HG03097 (cell line): ENCODE measurements around the gene DHX58.
A peak's percentile ranks its signal among the peaks of the same experiment; 100 is the strongest.
"Not testable (repeated sequence)": the region's sequence is repeated elsewhere in the genome, so short reads cannot be mapped to it uniquely, and the experiment has no call there.

Source experiments
- ATAC-seq: cut with Tn5 transposase; IDR thresholded peaks from one replicate; pipeline ENCODE4 v1.9.1; 2021; ENCODE audit not compliant: unreplicated experiment, low FRiP score

The DHX58 gene

DNA sequence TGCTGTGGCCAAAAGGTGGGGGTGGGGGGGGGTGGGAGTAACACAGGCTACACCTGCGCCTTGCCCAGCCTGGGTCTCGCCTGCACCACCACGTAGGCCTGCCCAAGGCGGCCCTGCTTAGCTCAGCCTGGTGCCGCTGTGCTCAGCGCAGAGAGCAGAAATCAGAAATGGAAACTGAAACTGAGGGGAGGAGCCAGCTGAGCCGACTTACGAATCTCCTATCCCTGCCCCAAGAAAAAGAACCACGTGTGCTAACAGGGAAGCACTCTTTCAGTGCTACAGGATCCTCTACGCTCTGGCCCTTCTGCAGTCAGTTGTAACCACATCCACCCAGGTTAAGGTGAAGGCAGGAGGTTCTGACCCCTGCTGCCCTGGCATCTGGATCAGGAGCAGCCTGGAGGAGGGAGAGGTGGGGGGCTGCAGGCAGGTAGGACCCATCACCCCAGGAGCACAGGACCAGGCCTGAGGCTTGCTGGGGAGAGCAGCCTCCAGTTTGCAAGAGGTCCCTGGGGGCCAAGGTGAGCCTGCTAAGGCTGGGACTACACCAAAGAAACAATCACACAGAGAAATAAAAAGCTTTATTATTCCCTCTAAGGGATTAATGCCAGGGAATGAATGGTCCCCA lies at the start of gene DHX58:
TSS of gene DHX58 (minus strand) at position 163 of the 625 bp plus-strand sequence. CDS start 822 bp downstream, outside the sequence.
- peak; percentile 47 for ATAC-seq

DNA sequence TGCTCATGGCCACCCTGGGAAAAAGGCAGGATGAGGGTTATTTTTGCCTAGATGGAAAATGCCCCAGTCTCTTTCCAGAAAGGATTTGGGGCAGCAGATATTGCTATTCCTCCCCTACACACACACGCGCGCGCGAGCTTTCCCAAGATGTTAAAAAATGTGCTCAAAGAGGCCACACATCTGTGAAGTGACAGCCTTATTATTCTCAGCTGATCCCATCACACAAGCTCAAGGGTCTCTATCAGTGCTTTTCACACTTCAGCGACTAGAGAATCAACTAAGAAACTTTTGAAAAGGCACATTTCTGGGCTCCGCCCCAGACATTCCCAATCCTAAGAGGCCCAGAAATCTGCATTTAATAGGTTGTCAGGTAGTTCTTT lies 48.0 kb upstream of the DHX58 start:
- ATAC-seq, result no peak

DNA sequence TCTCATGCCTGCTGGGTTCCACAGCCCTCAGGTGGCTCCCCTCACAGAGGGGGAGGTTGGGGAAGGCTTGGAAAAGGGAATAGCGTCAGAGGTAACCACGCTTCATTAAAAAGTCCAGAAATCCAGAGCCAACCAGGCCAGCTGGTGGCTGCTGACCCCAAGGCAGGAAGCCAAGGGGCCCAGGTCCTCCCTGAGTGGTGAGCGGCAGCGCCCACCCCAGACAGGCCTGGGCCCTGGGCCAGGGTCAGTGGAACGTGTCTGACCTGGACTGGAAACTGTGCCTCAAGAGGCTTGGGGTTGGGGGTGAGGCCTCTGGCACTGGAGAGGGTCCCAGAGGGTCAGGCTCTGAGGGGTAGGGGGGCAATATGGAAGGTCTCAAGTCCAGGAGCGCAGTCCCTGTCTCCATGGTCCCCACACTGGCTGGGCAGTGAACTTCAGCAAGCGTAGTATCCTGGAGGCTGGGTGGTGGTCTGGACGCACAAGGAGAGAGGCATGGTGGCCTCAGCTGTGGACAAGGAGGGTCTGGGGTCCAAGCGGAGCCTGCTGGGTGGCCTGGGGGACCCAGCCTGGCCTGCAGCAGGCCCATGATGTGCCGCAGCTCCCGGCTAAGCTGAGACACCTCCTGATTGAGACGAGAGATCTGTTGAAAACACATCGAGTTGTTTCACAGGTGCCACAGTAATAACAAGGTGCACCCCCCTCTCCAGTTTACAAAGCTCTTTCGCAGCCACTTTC lies 47.4 kb upstream of the DHX58 start:
- ATAC-seq, result no peak

DNA sequence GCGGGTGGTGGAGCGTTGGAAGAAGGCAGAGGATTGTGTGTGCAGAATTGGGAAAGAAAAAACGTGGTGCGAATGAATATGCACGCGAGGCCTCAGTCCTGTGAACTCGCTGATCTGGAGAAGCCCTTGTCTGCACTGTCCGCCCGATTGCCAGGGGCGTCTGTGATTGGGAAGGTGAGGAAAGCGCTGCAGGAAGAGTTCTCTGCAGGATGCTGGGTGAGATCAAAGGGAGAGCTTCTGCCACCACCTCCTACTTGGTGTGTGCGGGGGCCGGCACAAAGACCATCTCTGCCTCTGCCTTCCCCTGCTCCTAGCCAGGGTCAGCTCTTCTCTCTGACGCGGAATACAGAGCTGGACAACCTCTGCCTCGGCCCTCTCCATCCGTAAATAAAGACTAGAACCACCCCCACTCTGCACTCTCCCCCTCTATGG lies 43.1 kb upstream of the DHX58 start:
- ATAC-seq, result no peak

DNA sequence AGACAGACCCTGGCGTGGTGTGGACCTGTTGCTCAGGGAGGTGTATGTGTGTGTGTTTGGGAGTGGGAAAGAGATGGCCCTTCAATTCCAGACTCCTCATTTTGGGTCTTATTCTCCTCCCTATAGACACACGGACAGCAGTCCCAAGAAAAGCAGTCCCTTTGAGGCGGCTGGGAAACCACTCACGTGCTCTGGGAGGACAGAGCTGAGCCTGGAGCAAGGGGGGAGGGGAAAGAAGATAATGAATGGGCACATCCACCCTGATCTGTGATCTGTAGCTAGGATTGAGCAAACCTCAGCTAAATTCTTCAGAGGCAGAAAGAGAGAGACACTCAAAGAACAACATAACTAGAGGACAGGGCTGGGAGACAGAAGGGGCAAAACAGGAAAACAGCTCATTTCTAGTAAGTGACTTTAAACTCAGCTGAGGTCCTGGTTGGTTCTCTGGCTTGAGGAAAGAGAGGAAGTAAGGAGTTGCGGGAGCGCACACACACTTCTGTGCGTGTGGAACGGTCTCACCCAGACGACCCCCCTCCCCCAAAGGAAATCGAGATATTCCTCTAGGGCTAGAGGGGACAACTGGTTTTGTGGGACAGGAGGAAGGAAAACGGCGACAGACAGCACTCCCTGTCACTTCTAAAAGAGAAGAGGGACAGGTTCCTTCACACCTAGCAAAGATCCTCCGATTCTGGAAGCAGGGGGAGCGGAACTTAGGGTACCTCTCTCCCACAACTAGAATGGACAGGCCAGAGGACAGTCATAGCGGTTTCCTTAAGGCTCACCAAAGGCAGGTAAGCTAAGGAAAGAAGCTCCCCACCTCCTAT lies 41.6 kb upstream of the DHX58 start:
- ATAC-seq, result no peak

DNA sequence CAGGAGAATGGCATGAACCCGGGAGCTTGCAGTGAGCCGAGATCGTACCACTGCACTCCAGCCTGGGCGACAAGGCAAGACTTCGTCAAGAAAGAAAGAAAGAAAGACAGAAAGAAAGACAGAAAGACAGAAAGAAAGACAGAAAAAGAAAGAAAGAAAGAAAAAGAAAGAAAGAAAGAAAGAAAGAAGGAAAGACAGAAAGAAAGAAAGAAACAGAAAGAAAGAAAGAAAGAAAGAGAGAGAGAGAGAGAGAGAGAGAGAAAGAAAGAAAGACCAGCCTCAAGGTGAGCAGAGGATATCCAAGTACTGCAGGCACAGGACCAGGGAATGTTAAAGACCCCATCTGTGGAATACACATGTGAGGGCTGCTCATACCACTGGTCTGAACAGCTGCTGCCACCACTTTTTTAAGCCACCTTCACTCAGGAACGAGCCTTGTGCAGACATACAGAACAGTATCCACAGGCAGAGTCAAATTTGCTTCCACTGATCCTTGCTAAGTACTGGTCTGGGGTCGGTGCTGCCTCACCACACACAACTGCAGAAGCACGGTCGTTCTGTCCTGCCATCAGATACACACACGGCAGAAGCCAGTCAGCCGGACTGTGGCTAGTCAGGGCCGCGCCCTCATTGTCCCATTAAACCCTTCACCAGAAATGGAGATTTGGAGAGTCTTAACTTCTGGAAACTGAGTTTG lies 34.5 kb upstream of the DHX58 start:
- no peak for ATAC-seq

DNA sequence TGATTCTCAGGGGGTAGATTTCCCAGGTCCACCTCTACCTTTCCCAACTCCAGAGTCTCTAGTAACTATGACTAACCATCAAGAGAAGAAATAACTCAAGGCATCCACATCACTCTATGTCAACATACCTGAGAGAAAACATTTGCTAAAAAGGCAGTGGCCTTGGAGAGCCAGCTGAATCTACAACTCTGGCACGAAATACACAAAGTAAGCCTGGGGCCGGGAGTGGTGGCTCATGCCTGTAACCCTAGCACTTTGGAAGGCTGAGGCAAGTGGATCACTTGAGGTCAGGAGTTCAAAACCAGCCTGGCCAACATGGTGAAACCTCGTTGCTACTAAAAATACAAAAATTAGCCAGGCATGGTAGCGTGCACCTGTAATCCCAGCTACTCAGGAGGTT lies 30.6 kb upstream of the DHX58 start:
- not testable (repeated sequence) for ATAC-seq

DNA sequence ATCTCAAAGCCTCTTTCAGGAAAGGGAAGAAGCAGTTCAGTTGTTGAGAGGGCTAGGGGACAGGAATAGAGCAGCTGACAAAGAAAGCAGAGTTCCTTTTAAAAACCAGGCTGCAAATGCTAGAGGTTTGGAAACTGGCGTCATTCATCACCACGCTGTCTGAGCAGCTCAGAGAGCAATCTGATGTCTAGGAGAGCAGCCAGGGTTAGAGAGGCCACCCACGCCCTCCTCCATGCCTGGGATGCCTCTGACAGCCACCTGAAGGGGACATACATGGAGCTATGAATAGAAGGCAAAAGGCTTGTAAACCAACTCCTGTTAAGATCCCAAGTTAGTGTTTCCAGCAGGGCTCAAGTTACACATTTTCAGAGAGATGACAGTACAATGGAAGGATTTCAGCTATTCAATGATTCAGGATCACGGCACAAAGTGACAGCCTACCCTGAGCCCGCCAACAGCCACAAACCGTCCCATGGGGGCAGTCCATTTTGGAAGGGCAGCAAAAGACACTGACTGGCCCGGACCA lies 29.9 kb upstream of the DHX58 start:
- ATAC-seq, result no peak

DNA sequence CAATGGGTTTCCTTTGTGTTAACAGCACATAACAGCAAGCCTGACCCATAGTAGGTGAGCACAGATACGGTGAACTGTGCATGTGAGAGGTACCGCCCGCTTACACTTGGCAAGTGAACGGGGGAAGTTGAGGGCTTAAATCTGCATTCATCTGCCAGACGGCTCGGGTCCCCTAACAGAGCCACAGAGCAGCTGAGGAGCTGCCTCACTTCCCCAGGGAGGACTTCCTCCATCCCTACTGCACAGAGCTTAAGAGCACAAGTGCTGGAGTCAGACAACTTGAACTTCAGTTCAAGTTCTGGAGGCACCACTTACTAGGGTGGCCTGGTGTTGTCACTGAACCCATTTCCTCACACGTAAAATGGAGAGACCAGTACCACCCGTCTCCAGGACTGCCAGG lies 28.9 kb upstream of the DHX58 start:
- ATAC-seq, result no peak

DNA sequence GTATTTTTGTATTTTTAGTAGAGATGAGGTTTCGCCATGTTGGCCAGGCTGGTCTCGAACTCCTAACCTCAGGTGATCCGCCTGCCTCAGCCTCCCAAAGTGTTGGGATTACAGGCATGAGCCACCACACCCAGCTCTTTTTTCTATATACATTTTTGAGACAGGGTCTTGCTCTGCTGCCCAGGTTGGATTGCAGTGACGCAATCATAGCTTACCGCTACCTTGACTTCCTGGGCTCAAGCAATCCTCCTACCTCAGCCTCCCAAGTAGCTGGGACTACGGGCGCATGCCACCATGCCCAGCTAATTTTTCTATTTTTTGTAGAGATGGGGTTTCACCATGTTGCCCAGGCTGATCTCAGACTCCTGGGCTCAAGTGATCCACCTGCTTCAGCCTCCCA lies 28.2 kb upstream of the DHX58 start:
- not testable (repeated sequence) for ATAC-seq

DNA sequence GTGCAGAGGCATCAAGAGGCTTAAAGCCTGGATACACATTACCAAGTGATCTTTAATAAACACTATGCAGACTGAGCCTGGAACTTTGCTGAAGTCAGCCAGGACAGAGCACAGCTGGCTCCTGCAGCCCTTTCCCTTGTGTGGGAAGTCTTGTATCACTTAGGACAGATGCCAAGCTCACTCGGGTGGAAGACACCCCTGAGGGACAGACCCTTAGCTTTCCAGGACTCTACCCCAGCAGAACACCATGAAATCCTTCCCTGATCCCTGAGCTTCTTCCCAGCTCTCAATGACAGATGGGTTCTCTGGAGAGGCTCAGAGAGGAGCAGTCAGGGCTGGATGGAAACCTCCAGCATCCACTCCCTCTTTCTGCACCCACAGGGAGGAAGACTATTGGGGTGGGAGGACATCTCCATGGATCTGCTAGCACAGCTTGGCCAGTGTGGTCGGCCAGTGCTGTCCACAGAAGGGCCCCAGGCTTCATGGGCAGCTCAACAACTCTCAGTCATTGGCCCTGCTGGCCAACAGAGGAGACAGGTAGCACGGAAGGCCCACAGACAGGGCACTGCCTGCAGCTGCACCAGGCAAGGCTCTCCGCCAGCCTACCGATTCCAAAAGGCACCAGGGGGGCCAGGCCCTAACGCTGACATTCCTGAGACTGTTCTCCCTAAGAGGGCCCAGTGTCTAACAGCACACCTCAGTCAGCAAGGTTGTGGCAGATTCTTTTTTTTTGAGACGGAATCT lies 26.4 kb upstream of the DHX58 start:
- no peak for ATAC-seq

DNA sequence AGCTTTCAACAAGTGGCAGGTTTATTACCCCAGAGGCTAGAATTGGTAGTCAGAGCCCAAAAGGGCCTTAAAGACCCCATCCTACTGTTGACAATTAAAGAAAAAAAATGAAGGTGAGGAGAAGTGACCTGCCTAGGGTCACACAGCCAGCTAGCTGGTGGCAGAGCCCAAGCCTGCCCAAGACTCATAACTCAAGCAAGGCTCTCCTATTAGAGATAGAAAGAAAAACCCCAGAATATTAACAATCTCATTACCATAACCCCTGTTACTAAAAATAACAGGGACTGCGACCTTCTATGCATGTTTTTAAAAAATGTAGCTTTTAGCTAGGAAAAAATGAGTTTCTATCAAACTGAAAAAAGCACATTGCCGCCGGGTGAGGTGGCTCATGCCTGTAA lies 24.1 kb upstream of the DHX58 start:
- no peak for ATAC-seq

DNA sequence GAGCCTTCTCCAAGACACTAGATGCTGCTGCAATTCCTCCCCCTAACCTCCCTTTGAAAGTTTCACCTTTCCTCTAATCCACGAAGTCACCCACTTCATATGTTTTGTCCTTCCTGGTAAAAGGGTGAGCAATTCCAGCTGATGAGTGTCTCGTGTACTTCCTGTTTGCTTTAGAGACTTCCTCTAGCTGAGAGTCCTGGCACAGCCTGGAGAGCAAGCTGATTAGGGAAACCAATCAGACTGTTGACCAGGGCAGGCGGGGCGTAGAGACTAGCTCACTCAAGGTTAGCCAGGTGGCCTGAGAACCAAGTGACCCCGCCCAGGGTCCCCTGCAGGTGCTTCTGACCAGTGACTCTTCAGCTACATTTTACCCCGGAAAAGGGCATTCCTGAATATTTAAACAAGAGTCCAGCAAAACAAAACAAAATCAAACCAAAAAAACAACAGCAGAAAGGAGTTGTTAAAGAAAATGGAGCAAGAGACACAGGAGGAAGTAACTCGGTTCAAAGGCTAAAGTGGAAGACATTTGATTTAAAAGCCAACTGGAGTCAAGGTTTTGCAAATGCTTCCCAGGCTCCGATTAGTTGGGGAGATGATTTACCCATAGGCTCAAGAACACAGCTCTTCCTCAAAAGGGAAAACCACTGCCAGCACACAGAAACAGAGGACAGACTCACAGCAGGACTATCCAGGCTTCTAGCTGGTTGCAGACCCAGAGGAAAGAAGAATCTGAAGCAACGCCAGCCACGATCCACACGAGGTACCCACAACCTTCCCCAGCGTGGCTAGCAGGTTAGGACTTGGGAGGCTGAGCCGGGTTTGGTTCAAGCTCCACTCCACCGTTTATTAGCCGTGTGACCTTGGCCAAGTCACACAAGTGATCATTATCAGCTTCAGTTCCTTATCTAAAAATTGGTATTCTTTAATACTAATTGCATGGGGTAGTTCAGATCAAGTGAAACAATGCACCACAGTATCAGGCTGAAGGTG lies 23.4 kb upstream of the DHX58 start:
- no peak for ATAC-seq

DNA sequence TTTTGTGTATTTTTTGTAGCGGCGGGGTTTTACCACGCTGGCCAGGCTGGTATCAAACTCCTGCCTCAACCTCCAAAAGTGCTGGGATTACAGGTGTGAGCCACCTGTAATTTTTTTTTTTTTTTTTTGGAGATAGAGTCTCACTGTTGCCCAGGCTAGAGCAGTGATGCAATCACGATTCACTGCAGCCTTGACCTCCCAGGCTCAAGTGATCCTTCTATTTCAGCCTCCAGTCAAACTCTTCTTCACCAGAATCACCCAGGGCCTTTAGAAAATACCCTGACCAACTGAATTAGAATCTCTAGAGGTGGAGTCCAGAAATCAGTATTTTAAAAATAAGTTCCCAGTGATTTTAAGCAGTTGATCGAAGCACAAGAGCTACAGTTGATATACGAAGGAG lies 22.6 kb upstream of the DHX58 start:
- no peak for ATAC-seq

DNA sequence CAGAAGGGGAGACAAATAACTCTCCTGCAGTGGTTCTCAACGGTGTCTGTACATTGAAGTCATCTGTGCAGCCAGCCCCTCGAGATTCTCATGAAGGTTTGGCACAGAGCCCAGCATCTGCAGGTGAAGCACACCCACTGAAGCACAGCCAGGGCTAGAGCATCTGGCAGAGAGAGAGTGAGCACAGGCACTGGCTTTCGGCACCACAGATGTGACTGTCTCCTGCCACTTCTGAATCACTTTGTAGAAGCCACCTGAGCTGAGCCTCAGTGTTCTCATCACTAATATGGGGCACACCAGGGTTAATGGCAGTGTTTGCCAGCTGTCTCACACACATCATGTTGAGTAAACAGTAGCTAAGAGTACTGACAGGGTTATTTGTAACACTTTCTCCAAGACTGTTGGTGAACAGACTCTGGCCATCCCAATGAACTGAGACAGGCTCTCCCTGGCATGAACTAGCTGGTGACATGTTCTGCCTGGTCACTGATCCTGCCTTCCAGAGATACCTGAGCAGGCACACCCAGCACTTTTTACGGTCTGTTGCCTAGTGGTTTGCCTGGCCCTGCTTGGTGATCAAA lies 21.0 kb upstream of the DHX58 start:
- ATAC-seq, result no peak

DNA sequence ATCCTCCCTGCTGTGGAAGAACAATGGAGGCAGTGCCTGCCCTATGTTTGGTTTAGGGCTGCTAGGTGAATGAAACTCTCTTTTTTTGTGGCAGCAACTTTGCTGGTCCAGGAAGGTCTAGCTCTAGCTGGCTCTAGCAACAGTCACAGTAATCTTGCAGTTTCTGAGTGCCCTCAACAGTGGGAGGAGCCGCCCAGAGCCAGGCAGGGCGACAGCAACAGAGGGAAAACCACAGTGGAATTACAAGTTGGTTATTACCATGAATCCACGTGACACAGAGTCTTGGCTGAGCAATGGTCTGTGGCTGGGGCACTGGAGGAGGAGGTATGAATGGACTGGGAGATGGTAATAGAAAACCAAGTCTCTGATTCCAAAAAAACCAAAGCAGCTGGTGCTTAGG lies 20.4 kb upstream of the DHX58 start:
- no peak for ATAC-seq

DNA sequence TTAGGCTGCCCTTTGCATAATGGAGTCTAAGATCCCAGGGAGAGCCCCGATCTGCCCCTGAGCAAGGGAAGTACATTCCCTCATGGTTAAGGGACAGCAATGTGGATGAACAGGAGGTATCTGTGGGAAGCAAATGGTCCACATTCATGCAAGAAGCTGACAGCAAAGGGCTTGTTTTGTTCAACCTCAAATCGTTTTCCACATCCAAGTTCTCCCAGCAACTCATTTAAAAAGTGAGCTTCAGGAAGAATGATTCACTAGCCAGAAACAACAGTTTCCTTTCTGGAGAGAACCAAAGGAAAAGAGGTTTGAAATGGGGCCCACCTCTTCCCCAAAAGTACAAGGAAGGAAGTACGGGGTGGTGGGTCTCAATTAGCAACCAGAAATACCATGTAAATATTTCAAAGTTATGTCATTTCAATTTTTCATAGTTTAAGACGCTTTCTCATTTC lies 19.5 kb upstream of the DHX58 start:
- ATAC-seq, result no peak

DNA sequence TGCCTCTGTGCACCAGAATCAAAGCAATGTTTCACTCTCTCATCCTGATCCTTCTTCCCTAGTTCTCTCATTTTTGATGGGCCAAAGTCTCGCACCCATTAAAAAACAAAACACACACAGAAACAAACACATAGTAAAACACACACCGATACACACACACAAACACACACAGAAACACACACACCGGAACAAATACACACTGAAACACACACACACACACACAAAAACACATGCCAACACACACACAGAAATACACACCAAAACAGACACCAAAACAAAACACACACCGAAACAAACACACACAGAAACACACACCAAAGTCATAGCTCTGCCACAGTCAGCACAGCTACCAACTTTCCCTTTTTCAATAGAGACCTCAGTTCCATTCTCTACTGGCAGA lies 18.7 kb upstream of the DHX58 start:
- no peak for ATAC-seq
